Measurements from ENCODE around the gene CYP11A1.
A peak's percentile ranks its signal among the peaks of the same experiment; 100 is the strongest.

The CYP11A1 gene

GRCh38 chr15:74367296-74367854, at the start of gene CYP11A1:
TSS of gene CYP11A1 (minus strand) at chr15:74367646. CDS start at chr15:74367585, 61 bp downstream.
- DNase-seq: no peak

GRCh38 chr15:74417225-74417624, 49.8 kb upstream of the CYP11A1 start:
- no peak for DNase-seq

- no peak for DNase-seq
Measured at GRCh38 chr15:74415966-74416916, 48.8 kb upstream of the CYP11A1 start.

- no peak for DNase-seq
Measured at GRCh38 chr15:74414603-74415338, 47.3 kb upstream of the CYP11A1 start.

GRCh38 chr15:74414081-74414580, 46.7 kb upstream of the CYP11A1 start:
- DNase-seq: no peak

GRCh38 chr15:74413350-74414080, 46.1 kb upstream of the CYP11A1 start:
- no peak for DNase-seq

GRCh38 chr15:74412159-74412558, 44.7 kb upstream of the CYP11A1 start:
- no peak for DNase-seq

- DNase-seq: no peak
Measured at GRCh38 chr15:74411686-74412085, 44.2 kb upstream of the CYP11A1 start.

GRCh38 chr15:74410502-74410901, 43.1 kb upstream of the CYP11A1 start:
- no peak for DNase-seq

- no peak for DNase-seq
Measured at GRCh38 chr15:74409225-74409624, 41.8 kb upstream of the CYP11A1 start.

GRCh38 chr15:74408815-74409214, 41.4 kb upstream of the CYP11A1 start:
- DNase-seq: no peak

- DNase-seq: no peak
Measured at GRCh38 chr15:74408385-74408784, 40.9 kb upstream of the CYP11A1 start.

GRCh38 chr15:74406992-74407705, 39.7 kb upstream of the CYP11A1 start:
- no peak for DNase-seq

- no peak for DNase-seq
Measured at GRCh38 chr15:74406517-74406916, 39.1 kb upstream of the CYP11A1 start.

GRCh38 chr15:74405823-74406222, 38.4 kb upstream of the CYP11A1 start:
- no peak for DNase-seq

GRCh38 chr15:74403991-74404563, 36.6 kb upstream of the CYP11A1 start:
- DNase-seq: no peak

- no peak for DNase-seq
Measured at GRCh38 chr15:74403588-74403919, 36.1 kb upstream of the CYP11A1 start.

- peak; percentile 69 for DNase-seq
Measured at GRCh38 chr15:74402873-74403587, 35.6 kb upstream of the CYP11A1 start.

GRCh38 chr15:74402337-74402841, 34.9 kb upstream of the CYP11A1 start:
- DNase-seq: no peak

- DNase-seq: no peak
Measured at GRCh38 chr15:74400915-74401757, 33.7 kb upstream of the CYP11A1 start.
